DLD1 (cell line): Measurements from ENCODE around the gene COL11A2.
"Not testable (repeated sequence)": the region's sequence is repeated elsewhere in the genome, so short reads cannot be mapped to it uniquely, and the experiment has no call there.

Source experiments
- in situ Hi-C: cut with HindIII; loops from 2 replicates; pipeline ENCODE4 v1.10.0; 2017; ENCODE audit warnings: low sequenced_read_pairs

COL11A2 gene

GRCh38 chr6:33192105-33192646 is at the start of gene COL11A2:
TSS of gene COL11A2 (minus strand) at chr6:33192467. CDS start at chr6:33192240, 227 bp downstream.
- in situ Hi-C loops: no loop called here

DNA sequence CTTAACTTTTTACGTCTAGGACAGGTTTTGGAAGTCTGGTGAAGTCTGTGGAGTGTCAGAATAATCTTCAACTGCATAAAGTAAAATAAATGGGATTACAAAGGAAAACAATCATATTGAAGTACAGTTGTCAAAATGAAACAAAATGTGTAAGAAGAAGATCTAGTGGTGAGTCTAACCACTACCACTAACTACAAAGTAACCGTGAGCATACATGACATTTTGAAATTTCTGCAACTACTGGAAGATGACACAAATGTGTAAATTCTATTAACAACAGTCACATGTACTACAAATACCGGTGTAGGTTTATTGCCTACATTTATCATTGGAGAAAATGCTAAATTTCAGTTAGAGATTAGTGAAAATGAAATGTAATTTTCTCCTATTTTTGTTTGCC is 49.7 kb upstream of the COL11A2 start:
- in situ Hi-C loops: no loop called here

GRCh38 chr6:33237741-33238140 is 45.5 kb upstream of the COL11A2 start:
- in situ Hi-C loops: no loop called here

- in situ Hi-C loops: no loop called here
Measured at GRCh38 chr6:33236852-33237251, 44.6 kb upstream of the COL11A2 start.

DNA sequence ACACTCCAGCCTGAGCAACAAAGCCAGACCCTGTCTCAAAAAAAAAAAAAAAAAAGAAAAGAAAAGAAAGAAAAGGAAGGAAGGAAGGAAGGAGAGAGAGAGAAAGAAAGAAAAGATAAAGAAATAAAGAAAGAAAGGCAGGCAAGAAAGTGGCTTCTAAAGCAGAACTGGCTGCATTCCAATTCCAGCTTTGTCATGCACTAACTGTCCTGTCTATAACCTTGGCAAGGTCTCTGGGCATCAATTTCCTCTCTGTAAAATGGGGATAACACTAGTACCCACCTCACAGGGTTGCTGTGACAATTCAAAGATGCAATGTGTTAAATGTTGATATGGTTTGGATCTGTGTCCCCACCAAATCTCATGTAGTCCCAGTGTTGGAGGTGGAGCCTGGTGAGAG is 44.1 kb upstream of the COL11A2 start:
- in situ Hi-C loops: no loop called here

DNA sequence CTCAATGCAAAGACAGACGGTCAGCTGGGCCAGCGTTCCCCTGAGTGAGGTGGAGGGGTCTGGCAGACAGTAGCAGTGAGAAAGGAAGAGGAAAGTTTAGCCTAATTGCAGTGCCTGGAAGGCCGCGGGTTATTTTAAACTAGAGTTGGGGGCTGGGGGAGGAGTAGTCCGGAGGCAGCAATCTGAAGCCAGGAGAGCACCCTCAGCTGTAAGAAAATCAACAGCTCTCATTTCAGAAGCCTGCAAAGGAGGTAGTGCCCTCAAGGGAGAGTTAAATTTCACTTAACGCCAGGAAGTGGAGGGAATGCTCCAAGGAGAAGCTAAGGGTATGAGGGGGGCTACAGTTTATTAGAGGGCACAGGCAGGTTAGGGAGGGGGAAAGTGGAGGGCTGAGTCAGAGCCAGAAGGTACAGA is 43.0 kb upstream of the COL11A2 start:
- in situ Hi-C loops: no loop called here

DNA sequence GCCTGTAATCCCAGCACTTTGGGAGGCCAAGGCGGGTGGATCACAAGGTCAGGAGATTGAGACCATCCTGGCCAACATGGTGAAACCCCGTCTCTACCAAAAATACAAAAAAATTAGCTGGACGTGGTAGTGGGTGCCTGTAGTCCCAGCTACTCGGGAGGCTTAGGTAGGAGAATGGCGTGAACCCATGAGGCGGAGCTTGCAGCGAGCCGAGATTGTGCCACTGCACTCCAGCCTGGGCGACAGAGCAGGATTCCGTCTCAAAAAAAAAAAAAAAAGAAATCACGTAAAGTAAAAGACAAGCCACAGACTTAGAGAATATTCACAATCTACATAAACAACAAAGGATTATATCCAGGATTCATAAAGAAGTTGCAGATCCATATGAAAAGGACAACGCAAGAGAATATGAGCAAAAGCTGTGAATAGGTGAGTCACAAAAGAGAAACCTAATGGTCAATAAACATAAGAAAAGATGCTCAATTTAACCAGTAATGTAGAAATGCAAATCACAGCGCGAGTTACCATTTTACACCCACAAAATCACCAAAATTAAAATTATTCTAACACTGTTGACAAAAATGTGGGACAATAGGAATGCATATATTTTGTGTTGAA is 34.3 kb upstream of the COL11A2 start:
- in situ Hi-C loops: not testable (repeated sequence)

DNA sequence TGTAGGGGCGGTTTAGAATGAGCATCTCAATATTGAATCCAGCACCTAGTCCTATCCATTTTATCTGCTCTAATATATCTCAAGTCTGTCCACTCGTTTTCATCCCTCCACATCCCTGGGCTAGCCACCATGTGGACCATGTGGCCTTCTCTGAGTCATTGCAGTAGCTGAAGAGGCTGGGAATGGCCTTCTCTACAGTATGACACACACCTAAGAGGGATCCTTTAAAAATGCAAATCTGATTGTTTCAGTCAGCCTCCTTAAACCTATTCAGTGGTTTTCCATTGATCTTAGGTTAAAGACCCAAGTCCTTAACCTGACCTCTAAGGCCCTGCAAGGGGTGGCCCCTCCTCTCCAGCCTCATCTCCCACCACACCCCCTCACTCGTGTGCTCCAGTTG is 25.4 kb upstream of the COL11A2 start:
- in situ Hi-C loops: no loop called here

- in situ Hi-C loops: no loop called here
Measured at GRCh38 chr6:33217246-33217645, 25.0 kb upstream of the COL11A2 start.

DNA sequence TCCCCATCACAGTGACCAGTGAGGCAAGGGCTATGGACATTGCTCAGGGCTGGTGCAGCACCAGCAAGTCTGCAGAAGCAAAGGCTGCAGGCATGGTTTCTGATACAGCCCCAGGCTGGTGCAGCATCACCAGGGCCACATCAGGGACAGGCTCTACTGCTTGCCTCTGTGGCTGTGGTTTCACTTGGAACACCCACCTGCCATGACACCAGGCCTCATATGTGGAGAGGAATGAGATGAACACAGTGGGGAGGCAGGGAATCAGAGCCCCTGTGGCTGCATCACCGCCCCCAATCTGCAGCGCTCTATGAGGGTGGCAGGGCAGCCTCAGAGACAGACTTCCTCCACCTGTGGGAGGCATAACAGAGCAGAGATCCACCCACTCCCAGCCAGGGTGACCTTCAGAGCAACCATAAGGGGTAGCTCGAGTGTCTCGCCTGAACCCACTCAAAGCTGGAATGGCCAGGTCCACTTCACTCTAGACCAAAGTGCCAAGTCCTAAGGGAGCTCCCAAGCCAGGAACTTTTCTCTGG is 23.9 kb upstream of the COL11A2 start:
- in situ Hi-C loops: no loop called here

- in situ Hi-C loops: no loop called here
Measured at GRCh38 chr6:33215271-33216116, 23.2 kb upstream of the COL11A2 start.

GRCh38 chr6:33213989-33214335 is 21.7 kb upstream of the COL11A2 start:
- in situ Hi-C loops: no loop called here

- in situ Hi-C loops: no loop called here
Measured at GRCh38 chr6:33213166-33213988, 21.1 kb upstream of the COL11A2 start.

- in situ Hi-C loops: no loop called here
Measured at GRCh38 chr6:33212857-33213165, 20.5 kb upstream of the COL11A2 start.

- in situ Hi-C loops: no loop called here
Measured at GRCh38 chr6:33211666-33212422, 19.6 kb upstream of the COL11A2 start.

GRCh38 chr6:33211136-33211535 is 18.9 kb upstream of the COL11A2 start:
- in situ Hi-C loops: no loop called here

DNA sequence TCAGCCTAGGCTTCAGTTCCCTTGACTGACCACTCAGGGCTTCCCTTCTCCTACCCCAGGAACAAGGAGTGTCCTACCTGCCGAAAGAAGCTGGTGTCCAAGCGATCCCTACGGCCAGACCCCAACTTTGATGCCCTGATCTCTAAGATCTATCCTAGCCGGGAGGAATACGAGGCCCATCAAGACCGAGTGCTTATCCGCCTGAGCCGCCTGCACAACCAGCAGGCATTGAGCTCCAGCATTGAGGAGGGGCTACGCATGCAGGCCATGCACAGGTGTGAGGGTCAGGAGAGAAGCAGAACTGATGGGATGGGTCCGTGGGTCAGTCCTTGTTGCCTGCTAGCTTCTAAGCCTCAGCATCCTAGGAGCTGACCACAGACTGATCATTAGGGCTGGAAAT is 17.6 kb upstream of the COL11A2 start:
- in situ Hi-C loops: no loop called here

DNA sequence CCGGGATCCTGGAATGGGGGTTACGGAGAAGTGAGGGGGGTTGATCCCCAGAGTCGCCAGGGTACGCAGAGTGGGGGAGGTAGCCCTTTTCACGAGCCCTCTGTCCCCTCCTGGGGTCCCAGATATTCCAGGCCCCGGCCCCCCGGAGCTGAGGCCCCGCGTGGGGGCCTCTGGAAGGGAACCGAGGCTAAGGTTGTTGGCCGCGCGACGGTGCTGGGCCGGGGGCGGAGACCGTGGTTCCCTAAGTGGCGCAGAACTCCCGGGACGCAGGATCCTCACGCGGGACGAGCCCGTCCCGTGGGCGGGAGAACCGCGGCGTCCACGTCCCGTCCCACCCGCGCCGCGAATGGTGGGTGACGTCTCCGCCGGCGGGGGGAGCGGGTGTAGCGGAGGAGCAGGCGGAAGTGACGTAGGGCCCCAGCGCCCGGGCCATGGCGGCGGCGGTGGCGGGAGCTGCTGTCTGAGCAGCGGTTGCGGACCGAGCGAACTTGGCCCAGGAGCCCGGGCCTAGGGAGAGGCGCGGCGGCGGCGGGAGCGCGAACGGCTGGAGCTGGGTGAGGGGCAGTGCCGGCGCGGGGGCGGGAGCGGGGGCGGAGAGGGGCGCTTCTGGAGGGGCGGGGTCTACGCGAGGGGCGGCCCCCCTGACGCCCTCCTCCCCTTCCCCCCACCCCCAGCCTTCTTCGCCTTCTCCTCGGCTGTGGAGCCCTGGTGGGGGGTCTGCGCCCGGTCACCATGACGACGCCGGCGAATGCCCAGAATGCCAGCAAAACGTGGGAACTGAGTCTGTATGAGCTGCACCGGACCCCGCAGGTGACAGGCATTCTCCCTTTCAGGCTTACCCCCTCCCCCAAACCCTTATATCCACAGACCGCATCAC is 16.1 kb upstream of the COL11A2 start, which contains the start of gene RING1:
Gene RING1, plus strand, starts transcription at position 410 of the 877 bp plus-strand sequence. Its CDS starts 323 bp downstream, at position 733.
- in situ Hi-C loops: no loop called here

DNA sequence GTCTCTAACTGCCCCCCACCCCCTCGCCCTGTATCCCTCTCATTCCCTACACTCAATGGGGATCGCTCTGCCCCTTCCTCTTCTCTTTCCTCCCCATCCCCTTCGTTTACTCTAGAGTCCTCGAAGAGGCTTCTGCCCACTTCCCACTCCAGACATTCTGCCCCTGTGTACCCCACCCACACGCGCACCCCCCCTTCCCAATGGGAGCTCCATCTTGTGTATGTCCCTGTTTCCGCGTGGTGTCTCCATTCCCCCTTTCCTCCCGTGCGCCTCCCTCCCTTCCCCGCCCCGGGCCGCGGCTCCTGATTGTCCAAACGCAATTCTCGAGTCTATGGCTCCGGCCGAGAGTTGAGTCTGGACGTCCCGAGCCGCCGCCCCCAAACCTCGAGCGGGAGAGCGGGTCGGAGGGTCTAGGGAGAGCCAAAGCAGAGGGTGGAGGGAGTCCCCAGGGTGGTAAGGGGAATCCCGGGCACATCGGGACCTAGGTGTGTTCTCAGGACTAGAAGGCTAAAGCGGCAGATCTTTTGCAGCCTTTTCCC is 15.4 kb upstream of the COL11A2 start:
- in situ Hi-C loops: no loop called here
